Measurements from ENCODE around the gene CTXND1.
"Not testable (repeated sequence)": the region's sequence is repeated elsewhere in the genome, so short reads cannot be mapped to it uniquely, and the experiment has no call there.

The CTXND1 gene

DNA sequence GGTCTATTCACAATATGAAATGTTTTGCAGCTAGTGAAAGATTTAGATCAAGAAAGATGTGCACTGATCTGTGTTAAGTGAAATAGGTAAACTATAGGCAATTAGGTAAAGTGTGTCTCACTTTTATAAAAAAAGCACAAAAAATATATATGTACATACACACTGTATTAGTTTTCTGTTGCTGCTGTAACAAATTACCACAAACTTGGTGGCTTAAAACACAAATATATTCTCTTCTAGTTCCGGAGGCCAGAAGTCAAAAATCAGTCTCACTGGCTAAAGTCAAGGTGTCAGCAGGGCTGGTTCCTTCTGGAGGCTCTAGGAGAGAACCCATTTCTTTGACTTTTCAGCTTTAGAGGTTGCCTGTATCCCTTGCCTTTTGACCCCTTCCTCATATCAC lies 88.1 kb downstream of the CTXND1 start:
- no peak for ATAC-seq (replicated peaks)
- Mint-ChIP-seq H3K4me1 (ENCODE audit: low read depth in 2 of 2) (peaks cover 9 to 18% of the 10 kb centered on the region in 2 donors), H3K9me3 (no peaks in the 10 kb centered on the region), H3K36me3 (ENCODE audit: insufficient read depth) (peaks cover 5% of the 10 kb centered on the region), H3K27ac (no peak overlapping the region), H3K27me3 (no peaks in the 10 kb centered on the region), H3K4me3 (no peak overlapping the region)
- no peak for DNase-seq

DNA sequence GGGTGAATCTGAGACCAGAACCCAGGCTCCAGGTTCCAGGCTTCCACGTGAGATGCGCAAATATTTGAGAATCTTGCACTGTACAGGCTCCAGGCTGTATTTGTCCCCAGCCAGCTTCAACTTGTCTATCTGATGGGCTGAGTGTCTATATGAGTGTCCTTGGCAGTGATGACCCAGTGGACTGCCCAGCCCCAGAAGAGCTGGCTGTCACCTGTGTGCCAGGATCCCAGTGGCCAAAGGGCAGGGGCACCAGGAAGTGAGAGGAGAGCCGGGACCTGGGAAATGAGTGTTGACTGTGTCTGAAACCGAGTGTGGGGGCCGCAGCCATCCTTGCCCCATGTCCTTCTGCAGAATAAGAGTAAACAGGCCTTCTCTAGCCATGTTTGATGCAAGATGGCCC lies 88.8 kb downstream of the CTXND1 start:
- Mint-ChIP-seq H3K4me1 (ENCODE audit: low read depth in 2 of 2) (peaks cover 9 to 18% of the 10 kb centered on the region in 2 donors), H3K4me3 (no peak overlapping the region), H3K27me3 (no peaks in the 10 kb centered on the region), H3K36me3 (ENCODE audit: insufficient read depth) (peaks cover 5% of the 10 kb centered on the region), H3K27ac (no peak overlapping the region), H3K9me3 (no peaks in the 10 kb centered on the region)
- ATAC-seq (replicated peaks) (no peak), DNase-seq (no peak)

DNA sequence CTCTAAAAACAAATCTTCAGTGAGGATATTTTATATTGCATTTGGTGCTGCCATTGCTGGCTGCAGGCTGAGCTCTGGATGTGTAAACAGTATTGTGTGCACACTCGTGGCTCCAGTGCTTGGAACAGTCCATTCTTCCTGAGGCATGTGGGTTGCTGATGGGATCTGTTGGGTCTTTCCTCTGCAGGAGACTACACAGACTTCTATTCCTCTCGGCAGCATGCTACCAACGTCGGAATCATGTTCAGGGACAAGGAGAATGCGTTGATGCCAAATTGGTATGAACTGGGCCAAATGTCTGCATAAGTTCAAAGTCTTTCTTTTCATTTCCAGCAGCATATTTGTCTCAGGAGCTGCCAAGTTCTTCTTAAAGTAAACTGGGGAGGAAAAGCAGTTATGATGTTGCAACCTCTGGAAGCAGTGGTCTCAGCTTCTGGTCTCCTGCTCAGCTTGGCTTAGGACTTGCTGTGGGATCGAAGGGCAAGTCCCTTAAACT lies 89.9 kb downstream of the CTXND1 start:
- DNase-seq = no peak
- Mint-ChIP-seq H3K4me1 (ENCODE audit: low read depth in 2 of 2) (peaks cover 9 to 18% of the 10 kb centered on the region in 2 donors), H3K36me3 (ENCODE audit: insufficient read depth) (peaks cover 5% of the 10 kb centered on the region), H3K4me3 (no peak overlapping the region), H3K9me3 (no peaks in the 10 kb centered on the region), H3K27me3 (no peaks in the 10 kb centered on the region), H3K27ac (no peak overlapping the region)
- no peak for ATAC-seq (replicated peaks)

DNA sequence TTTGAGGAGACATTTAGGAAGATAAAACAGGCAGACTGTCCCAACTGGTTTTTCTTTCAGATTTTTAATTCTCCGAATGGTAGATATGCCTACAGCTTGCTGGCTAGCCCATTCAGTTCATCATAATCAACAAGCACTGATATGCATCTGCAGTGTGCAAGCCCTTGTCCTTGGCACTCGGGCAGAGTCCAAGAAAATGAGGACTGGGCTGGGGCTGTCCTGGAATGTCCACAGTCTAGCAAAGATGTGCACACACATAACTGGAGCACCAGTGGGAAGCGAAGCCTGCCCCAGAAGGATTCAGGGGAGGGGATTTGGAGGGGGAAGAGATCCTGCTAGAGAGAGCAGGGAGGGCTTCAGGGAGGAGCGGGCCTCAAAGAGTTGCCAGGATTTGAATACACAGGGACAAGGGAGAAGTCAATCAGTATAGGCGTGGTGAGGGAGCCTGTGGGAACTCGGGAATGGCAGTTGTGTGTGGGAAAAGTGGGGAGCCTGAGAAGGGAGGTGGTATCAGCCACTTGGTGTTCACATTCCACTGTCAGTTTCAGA lies 90.5 kb downstream of the CTXND1 start:
- ATAC-seq (replicated peaks) (no peak), DNase-seq (no peak)
- peaks cover 9 to 18% of the 10 kb centered on the region in 2 donors for H3K4me1 Mint-ChIP-seq (ENCODE audit: low read depth in 2 of 2)
- no peak overlapping the region for H3K4me3 Mint-ChIP-seq
- H3K9me3 Mint-ChIP-seq = no peaks in the 10 kb centered on the region
- peaks cover 5% of the 10 kb centered on the region for H3K36me3 Mint-ChIP-seq (ENCODE audit: insufficient read depth)
- no peaks in the 10 kb centered on the region for H3K27me3 Mint-ChIP-seq
- H3K27ac Mint-ChIP-seq = peak overlapping the region; percentile 44 to 73

DNA sequence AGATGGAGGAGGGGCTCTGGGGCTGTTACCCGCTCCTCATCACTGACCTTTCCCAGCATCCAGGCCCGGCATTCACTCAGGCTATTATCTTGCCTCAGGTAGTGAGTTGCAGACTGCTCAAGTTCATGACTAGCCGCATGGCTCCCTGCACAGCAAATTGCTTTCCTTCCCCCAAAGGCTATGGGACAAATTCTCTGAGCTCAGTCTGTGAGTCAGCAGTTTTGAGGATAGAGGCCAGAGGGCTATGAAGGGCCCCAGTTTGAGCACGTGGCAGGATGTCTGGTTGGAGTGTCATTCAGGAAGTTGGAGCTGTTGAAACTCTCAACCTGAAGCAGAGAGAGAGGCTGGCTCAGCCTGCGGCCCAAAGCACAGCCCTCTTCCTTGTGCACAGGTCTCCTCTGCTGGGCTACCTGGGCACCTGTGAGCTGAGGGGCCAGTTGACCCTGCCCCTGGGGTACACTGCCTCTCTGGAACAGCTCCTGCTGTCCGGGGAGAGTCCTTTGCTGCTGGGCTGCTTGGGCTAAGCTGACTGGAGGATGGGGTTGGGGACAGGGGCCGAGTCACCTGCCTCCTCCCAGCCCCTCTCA lies 91.3 kb downstream of the CTXND1 start:
- Mint-ChIP-seq H3K36me3 (ENCODE audit: insufficient read depth) (peaks cover 5% of the 10 kb centered on the region), H3K9me3 (no peaks in the 10 kb centered on the region), H3K27ac (peak overlapping the region; percentile 57 to 73), H3K4me1 (ENCODE audit: low read depth in 2 of 2) (peaks cover 9 to 18% of the 10 kb centered on the region in 2 donors), H3K27me3 (no peaks in the 10 kb centered on the region), H3K4me3 (no peak overlapping the region)
- ATAC-seq (replicated peaks) = peak; percentile 72
- DNase-seq = no peak

DNA sequence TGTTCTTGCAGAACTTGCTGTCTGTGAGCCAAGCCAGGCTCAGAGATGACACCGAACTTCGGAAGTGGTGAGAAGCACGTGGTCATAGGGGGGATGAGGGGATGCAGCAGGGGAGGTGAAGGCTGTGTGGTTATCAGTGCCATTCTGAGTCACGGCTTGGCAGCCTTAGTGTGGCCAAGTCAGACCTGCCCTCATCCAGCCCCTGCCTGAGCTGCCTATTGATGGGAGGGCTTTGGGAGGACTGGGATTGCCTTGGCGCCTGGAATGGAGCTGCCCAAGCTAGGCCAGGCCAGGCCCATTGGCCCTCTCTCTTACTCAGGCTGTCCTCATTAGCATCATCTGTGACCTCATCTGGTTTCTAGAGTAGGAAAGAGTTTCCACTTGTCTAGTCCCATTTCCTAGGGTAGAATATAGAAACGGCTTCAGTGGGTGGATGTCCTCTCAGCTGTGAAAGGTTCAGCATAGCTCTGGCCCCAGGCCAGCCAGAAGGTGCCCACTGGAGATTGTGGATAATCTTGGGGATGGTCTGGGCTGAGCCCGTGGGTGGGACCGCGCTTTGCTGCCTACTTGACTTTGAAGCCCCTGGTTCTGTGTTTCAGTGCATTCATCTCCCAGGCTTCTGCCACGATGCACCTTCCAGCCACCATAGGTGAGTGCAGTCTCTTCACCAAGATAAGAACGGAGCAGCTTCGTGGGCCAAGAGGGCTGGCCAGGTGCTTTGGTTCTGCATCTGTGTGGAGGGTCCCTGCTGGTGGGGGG lies 92.0 kb downstream of the CTXND1 start:
- peak overlapping the region; percentile 57 to 73 for H3K27ac Mint-ChIP-seq
- H3K36me3 Mint-ChIP-seq (ENCODE audit: insufficient read depth) = peaks cover 5% of the 10 kb centered on the region
- H3K27me3 Mint-ChIP-seq = no peaks in the 10 kb centered on the region
- DNase-seq (peak; percentile 24 to 31 (median 31)), ATAC-seq (replicated peaks) (peak; percentile 89)
- H3K4me3 Mint-ChIP-seq = no peak overlapping the region
- peaks cover 9 to 20% of the 10 kb centered on the region in 2 donors for H3K4me1 Mint-ChIP-seq (ENCODE audit: low read depth in 2 of 2)
- no peaks in the 10 kb centered on the region for H3K9me3 Mint-ChIP-seq

DNA sequence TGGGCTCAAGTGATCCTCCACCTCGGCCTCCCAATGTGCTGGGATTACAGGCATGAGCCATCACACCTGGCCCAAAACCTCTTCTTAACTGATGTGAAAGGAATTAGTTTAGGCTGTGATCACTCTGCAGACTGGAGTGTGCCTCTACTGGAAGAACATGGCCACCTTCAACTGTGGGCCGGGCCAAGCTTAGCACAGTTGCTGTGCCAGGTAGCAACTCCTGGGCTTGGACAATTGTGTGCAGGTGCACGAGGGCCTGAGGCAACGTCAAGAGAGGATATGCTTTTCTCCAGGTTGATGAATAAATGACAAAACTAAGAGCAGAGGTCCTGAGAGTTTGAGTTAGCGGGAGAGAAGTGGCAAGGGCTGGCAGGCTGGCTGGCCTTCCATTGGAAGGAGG lies 92.7 kb downstream of the CTXND1 start:
- ATAC-seq (replicated peaks) (no peak), DNase-seq (no peak)
- H3K27ac Mint-ChIP-seq = no peak overlapping the region
- H3K36me3 Mint-ChIP-seq (ENCODE audit: insufficient read depth) = peaks cover 5% of the 10 kb centered on the region
- no peaks in the 10 kb centered on the region for H3K9me3 Mint-ChIP-seq
- H3K4me1 Mint-ChIP-seq (ENCODE audit: low read depth in 2 of 2) = peaks cover 9 to 24% of the 10 kb centered on the region in 2 donors
- H3K27me3 Mint-ChIP-seq = no peaks in the 10 kb centered on the region
- no peak overlapping the region for H3K4me3 Mint-ChIP-seq

DNA sequence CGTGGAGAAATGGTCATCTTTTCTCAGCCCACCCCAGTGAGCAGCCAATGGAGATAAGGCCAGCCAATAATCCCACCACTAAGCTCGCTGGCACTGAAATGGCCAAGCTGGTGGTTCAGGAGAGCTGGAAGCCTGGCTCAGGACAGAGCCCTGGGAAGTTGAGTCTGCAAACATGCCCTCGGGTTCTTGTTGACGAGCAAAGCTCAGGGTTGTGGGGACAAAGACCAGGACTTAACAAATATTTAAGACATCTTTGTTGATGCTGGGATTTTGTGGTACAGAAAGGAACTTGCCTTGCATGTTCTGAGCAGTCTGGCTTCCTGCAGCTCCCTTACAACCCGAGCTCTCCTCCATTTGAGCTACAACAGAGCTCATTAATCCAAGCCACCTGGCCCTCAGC lies 94.8 kb downstream of the CTXND1 start:
- H3K27ac Mint-ChIP-seq = no peak overlapping the region
- DNase-seq (no peak), ATAC-seq (replicated peaks) (no peak)
- peaks cover 5% of the 10 kb centered on the region for H3K36me3 Mint-ChIP-seq (ENCODE audit: insufficient read depth)
- no peaks in the 10 kb centered on the region for H3K9me3 Mint-ChIP-seq
- H3K4me1 Mint-ChIP-seq (ENCODE audit: low read depth in 2 of 2) = peaks cover 21 to 32% of the 10 kb centered on the region in 2 donors
- no peak overlapping the region for H3K4me3 Mint-ChIP-seq
- no peaks in the 10 kb centered on the region for H3K27me3 Mint-ChIP-seq

DNA sequence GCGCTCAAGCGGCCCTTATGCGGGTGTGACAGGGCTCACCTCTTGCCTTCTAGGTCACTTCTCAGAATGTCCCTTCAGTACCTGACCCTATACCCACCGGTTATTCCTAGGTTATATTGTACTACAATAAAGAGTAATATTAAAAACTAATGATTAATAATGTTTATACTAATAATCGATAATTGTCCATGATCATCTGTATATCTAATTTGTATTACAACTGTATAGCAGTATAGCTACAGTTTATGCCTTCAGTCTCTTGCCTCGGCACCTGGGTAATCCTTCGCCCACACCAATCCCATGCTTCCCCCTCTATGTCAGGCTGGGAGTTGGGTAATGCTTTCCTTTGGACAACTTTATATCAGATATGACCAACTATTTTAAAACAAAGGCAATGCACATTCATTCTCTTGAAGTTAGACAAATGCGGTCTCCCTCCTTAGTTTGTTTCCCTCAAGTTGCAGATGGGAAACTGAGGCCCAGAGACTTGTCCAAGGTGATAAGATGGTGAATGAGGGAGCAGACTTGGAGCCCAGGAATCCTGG lies 95.8 kb downstream of the CTXND1 start:
- H3K4me3 Mint-ChIP-seq = no peak overlapping the region
- DNase-seq (no peak), ATAC-seq (replicated peaks) (no peak)
- H3K27ac Mint-ChIP-seq = no peak overlapping the region
- H3K4me1 Mint-ChIP-seq (ENCODE audit: low read depth in 2 of 2) = peaks cover 21 to 28% of the 10 kb centered on the region in 2 donors
- no peaks in the 10 kb centered on the region for H3K27me3 Mint-ChIP-seq
- H3K36me3 Mint-ChIP-seq (ENCODE audit: insufficient read depth) = peaks cover 5% of the 10 kb centered on the region
- no peaks in the 10 kb centered on the region for H3K9me3 Mint-ChIP-seq

DNA sequence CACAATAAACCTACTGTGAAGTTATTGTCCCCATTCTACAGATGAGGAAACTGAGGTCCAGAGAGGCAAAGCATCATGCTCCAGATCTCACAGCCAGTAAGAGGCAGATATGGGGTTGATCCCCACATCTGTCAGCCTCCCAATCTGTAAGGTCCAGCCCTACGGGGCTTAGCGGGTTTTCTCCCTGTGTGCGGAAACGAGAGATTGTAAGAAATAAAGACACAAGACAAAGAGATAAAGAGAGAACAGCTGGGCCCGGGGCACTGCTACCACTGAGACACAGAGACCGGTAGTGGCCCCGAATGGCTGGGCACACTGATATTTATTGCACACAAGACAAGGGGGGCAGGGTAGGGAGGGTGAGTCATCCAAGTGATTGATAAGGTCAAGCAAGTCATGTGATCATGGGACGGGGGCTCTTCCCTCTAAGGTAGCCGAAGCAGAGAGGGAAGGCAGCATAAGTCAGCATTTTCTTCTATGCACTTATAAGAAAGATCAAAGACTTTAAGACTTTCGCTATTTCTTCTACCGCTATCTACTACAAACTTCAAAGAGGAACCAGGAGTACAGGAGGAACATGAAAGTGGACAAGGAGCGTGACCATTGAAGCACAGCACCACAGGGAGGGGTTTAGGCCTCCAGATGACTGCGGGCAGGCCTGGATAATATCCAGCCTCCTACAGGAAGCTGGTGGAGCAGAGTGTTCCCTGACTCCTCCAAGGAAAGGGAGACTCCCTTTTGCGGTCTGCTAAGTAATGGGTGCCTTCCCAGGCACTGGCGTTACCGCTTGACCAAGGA lies 96.4 kb downstream of the CTXND1 start:
- H3K27me3 Mint-ChIP-seq; H3K36me3 Mint-ChIP-seq (ENCODE audit: insufficient read depth); DNase-seq; ATAC-seq (replicated peaks); H3K4me3 Mint-ChIP-seq; H3K9me3 Mint-ChIP-seq: not testable (repeated sequence)
- H3K4me1 Mint-ChIP-seq (ENCODE audit: low read depth in 2 of 2) = peaks cover 21 to 22% of the 10 kb centered on the region in 2 donors
- H3K27ac Mint-ChIP-seq = peak overlapping the region; percentile 12 to 89

DNA sequence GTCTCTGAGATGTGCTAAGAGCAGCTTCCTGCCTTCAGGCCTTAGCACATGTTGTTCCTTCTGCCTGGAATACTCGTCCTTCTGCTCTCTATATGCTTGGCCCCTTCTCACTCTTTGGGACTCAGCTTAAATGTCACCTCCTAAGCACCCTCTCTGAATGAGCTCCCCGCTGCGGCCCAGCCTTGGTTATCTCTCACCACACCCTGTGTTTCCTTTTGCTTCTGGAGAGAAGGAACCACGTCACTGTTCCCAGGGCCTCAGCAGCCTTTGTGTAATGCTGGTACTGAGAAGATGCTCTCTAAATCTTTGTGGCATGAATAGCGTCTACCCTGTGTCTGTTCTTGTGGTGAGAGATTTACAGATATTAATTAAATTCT lies 97.0 kb downstream of the CTXND1 start:
- H3K4me3 Mint-ChIP-seq = peak overlapping the region; percentile 37 to 86
- no peaks in the 10 kb centered on the region for H3K27me3 Mint-ChIP-seq
- H3K4me1 Mint-ChIP-seq (ENCODE audit: low read depth in 2 of 2) = peaks cover 19 to 20% of the 10 kb centered on the region in 2 donors
- peak overlapping the region; percentile 12 to 89 for H3K27ac Mint-ChIP-seq
- no peaks in the 10 kb centered on the region for H3K9me3 Mint-ChIP-seq
- no peak for DNase-seq
- no peak for ATAC-seq (replicated peaks)
- peaks cover 5% of the 10 kb centered on the region for H3K36me3 Mint-ChIP-seq (ENCODE audit: insufficient read depth)

DNA sequence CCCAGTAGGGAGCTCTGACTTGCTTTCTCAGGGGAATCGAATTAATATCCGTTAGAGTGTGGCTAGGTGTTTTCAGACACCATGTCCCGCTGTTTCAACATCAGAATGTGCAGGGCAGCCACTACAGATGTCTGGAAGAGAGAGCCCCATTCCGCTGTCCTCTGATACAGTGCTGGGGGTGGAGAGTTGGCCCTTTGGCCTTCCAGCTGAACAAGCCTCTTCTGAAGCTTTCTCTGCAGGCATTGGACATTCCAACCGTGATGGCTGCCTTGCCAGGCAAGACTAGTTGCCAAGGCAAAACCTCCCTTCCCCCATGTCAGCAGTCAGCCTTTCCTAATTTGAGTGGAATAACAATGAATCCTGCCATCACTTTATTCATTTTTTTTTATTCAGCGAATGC lies 97.7 kb downstream of the CTXND1 start:
- DNase-seq (no peak), ATAC-seq (replicated peaks) (no peak)
- Mint-ChIP-seq H3K27ac (peak overlapping the region in 1 of 2 donors; percentile 89), H3K9me3 (no peaks in the 10 kb centered on the region), H3K4me1 (ENCODE audit: low read depth in 2 of 2) (peaks cover 13 to 15% of the 10 kb centered on the region in 2 donors), H3K4me3 (peak overlapping the region; percentile 37 to 86), H3K27me3 (no peaks in the 10 kb centered on the region), H3K36me3 (ENCODE audit: insufficient read depth) (no peaks in the 10 kb centered on the region)

DNA sequence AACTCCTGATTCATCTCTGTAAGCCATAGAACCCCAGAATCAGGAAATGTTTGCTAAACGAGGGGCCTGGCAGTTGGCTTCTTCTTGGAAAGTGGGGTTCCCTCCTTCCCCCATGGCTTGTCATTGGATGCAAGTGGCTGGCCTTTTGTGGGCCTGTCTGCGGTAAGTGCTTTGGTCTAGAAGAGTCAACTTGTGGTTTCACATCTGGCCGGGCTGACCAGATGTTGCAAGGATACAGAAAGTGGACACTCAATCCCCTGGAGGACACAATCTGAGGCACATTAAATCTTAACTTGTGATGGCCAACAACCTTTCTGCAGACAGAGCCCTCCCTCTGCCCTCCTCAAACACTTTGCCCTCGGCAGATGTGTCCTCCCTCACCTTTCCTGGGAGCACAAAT lies 98.1 kb downstream of the CTXND1 start:
- H3K9me3 Mint-ChIP-seq = no peaks in the 10 kb centered on the region
- H3K36me3 Mint-ChIP-seq (ENCODE audit: insufficient read depth) = no peaks in the 10 kb centered on the region
- no peak for DNase-seq
- peaks cover 12 to 14% of the 10 kb centered on the region in 2 donors for H3K4me1 Mint-ChIP-seq (ENCODE audit: low read depth in 2 of 2)
- peak overlapping the region; percentile 86 to 91 for H3K4me3 Mint-ChIP-seq
- no peaks in the 10 kb centered on the region for H3K27me3 Mint-ChIP-seq
- peak overlapping the region; percentile 89 to 90 for H3K27ac Mint-ChIP-seq
- ATAC-seq (replicated peaks) = no peak
